Measurements from ENCODE around the gene RALGAPA1.
"Not testable (repeated sequence)": the region's sequence is repeated elsewhere in the genome, so short reads cannot be mapped to it uniquely, and the experiment has no call there.

The RALGAPA1 gene

GRCh38 chr14:35617500-35617899, 191.6 kb downstream of the RALGAPA1 start:
- Mint-ChIP-seq H3K36me3 (peaks cover 49% of the 10 kb centered on the region), H3K9me3 (ENCODE audit: low read depth) (no peaks in the 10 kb centered on the region), H3K27ac (no peak overlapping the region), H3K27me3 (no peaks in the 10 kb centered on the region), H3K4me1 (ENCODE audit: low read depth) (peaks cover 1% of the 10 kb centered on the region), H3K4me3 (no peak overlapping the region)

GRCh38 chr14:35607380-35607779, 201.7 kb downstream of the RALGAPA1 start:
- H3K9me3 Mint-ChIP-seq (ENCODE audit: low read depth): no peaks in the 10 kb centered on the region
- no peak overlapping the region for H3K4me3 Mint-ChIP-seq
- no peaks in the 10 kb centered on the region for H3K27me3 Mint-ChIP-seq
- peaks cover 2% of the 10 kb centered on the region for H3K4me1 Mint-ChIP-seq (ENCODE audit: low read depth)
- peaks cover 47% of the 10 kb centered on the region for H3K36me3 Mint-ChIP-seq
- H3K27ac Mint-ChIP-seq: no peak overlapping the region

- peaks cover 7% of the 10 kb centered on the region for H3K9me3 Mint-ChIP-seq (ENCODE audit: low read depth)
- H3K27ac Mint-ChIP-seq: no peak overlapping the region
- no peaks in the 10 kb centered on the region for H3K27me3 Mint-ChIP-seq
- H3K36me3 Mint-ChIP-seq: peaks cover 64% of the 10 kb centered on the region
- H3K4me1 Mint-ChIP-seq (ENCODE audit: low read depth): no peaks in the 10 kb centered on the region
- no peak overlapping the region for H3K4me3 Mint-ChIP-seq
Measured at GRCh38 chr14:35600253-35600652, 208.8 kb downstream of the RALGAPA1 start.

GRCh38 chr14:35594616-35595015, 214.5 kb downstream of the RALGAPA1 start:
- no peaks in the 10 kb centered on the region for H3K27me3 Mint-ChIP-seq
- H3K27ac Mint-ChIP-seq: no peak overlapping the region
- H3K36me3 Mint-ChIP-seq: peaks cover 64% of the 10 kb centered on the region
- H3K4me3 Mint-ChIP-seq: no peak overlapping the region
- no peaks in the 10 kb centered on the region for H3K4me1 Mint-ChIP-seq (ENCODE audit: low read depth)
- H3K9me3 Mint-ChIP-seq (ENCODE audit: low read depth): no peaks in the 10 kb centered on the region

GRCh38 chr14:35587373-35587772, 221.7 kb downstream of the RALGAPA1 start:
- peaks cover 64% of the 10 kb centered on the region for H3K36me3 Mint-ChIP-seq
- H3K27ac Mint-ChIP-seq; H3K4me3 Mint-ChIP-seq; H3K4me1 Mint-ChIP-seq (ENCODE audit: low read depth); H3K9me3 Mint-ChIP-seq (ENCODE audit: low read depth); H3K27me3 Mint-ChIP-seq: not testable (repeated sequence)

GRCh38 chr14:35578639-35579038, 230.5 kb downstream of the RALGAPA1 start:
- H3K4me1 Mint-ChIP-seq (ENCODE audit: low read depth): peaks cover 2% of the 10 kb centered on the region
- no peak overlapping the region for H3K27ac Mint-ChIP-seq
- no peaks in the 10 kb centered on the region for H3K27me3 Mint-ChIP-seq
- H3K9me3 Mint-ChIP-seq (ENCODE audit: low read depth): no peaks in the 10 kb centered on the region
- peaks cover 27% of the 10 kb centered on the region for H3K36me3 Mint-ChIP-seq
- H3K4me3 Mint-ChIP-seq: no peak overlapping the region

- Mint-ChIP-seq H3K27me3 (no peaks in the 10 kb centered on the region), H3K27ac (no peak overlapping the region), H3K4me3 (no peak overlapping the region), H3K4me1 (ENCODE audit: low read depth) (peaks cover 2% of the 10 kb centered on the region), H3K9me3 (ENCODE audit: low read depth) (no peaks in the 10 kb centered on the region), H3K36me3 (peaks cover 22% of the 10 kb centered on the region)
Measured at GRCh38 chr14:35578135-35578534, 231.0 kb downstream of the RALGAPA1 start.

- Mint-ChIP-seq H3K4me3 (no peak overlapping the region), H3K4me1 (ENCODE audit: low read depth) (peaks cover 2% of the 10 kb centered on the region), H3K36me3 (peaks cover 18% of the 10 kb centered on the region), H3K9me3 (ENCODE audit: low read depth) (no peaks in the 10 kb centered on the region), H3K27me3 (no peaks in the 10 kb centered on the region), H3K27ac (no peak overlapping the region)
Measured at GRCh38 chr14:35576856-35577255, 232.2 kb downstream of the RALGAPA1 start.

GRCh38 chr14:35576260-35576659, 232.8 kb downstream of the RALGAPA1 start:
- peaks cover 17% of the 10 kb centered on the region for H3K36me3 Mint-ChIP-seq
- no peak overlapping the region for H3K27ac Mint-ChIP-seq
- H3K27me3 Mint-ChIP-seq: no peaks in the 10 kb centered on the region
- peaks cover 2% of the 10 kb centered on the region for H3K4me1 Mint-ChIP-seq (ENCODE audit: low read depth)
- H3K9me3 Mint-ChIP-seq (ENCODE audit: low read depth): no peaks in the 10 kb centered on the region
- no peak overlapping the region for H3K4me3 Mint-ChIP-seq

- no peak overlapping the region for H3K27ac Mint-ChIP-seq
- H3K9me3 Mint-ChIP-seq (ENCODE audit: low read depth): no peaks in the 10 kb centered on the region
- H3K4me3 Mint-ChIP-seq: no peak overlapping the region
- no peaks in the 10 kb centered on the region for H3K4me1 Mint-ChIP-seq (ENCODE audit: low read depth)
- H3K36me3 Mint-ChIP-seq: peaks cover 15% of the 10 kb centered on the region
- no peaks in the 10 kb centered on the region for H3K27me3 Mint-ChIP-seq
Measured at GRCh38 chr14:35573911-35574310, 235.2 kb downstream of the RALGAPA1 start.

GRCh38 chr14:35571598-35571997, 237.5 kb downstream of the RALGAPA1 start:
- H3K27ac Mint-ChIP-seq: no peak overlapping the region
- H3K4me1 Mint-ChIP-seq (ENCODE audit: low read depth): no peaks in the 10 kb centered on the region
- H3K9me3 Mint-ChIP-seq (ENCODE audit: low read depth): no peaks in the 10 kb centered on the region
- H3K4me3 Mint-ChIP-seq: no peak overlapping the region
- H3K27me3 Mint-ChIP-seq: no peaks in the 10 kb centered on the region
- H3K36me3 Mint-ChIP-seq: peaks cover 19% of the 10 kb centered on the region

- no peaks in the 10 kb centered on the region for H3K27me3 Mint-ChIP-seq
- H3K27ac Mint-ChIP-seq: no peak overlapping the region
- no peaks in the 10 kb centered on the region for H3K9me3 Mint-ChIP-seq (ENCODE audit: low read depth)
- no peaks in the 10 kb centered on the region for H3K4me1 Mint-ChIP-seq (ENCODE audit: low read depth)
- H3K36me3 Mint-ChIP-seq: peaks cover 21% of the 10 kb centered on the region
- H3K4me3 Mint-ChIP-seq: no peak overlapping the region
Measured at GRCh38 chr14:35565871-35566464, 243.1 kb downstream of the RALGAPA1 start.

GRCh38 chr14:35558680-35559079, 250.4 kb downstream of the RALGAPA1 start:
- no peak overlapping the region for H3K4me3 Mint-ChIP-seq
- no peaks in the 10 kb centered on the region for H3K27me3 Mint-ChIP-seq
- H3K4me1 Mint-ChIP-seq (ENCODE audit: low read depth): no peaks in the 10 kb centered on the region
- no peak overlapping the region for H3K27ac Mint-ChIP-seq
- H3K9me3 Mint-ChIP-seq (ENCODE audit: low read depth): no peaks in the 10 kb centered on the region
- peaks cover 17% of the 10 kb centered on the region for H3K36me3 Mint-ChIP-seq

- no peaks in the 10 kb centered on the region for H3K9me3 Mint-ChIP-seq (ENCODE audit: low read depth)
- no peak overlapping the region for H3K4me3 Mint-ChIP-seq
- no peaks in the 10 kb centered on the region for H3K4me1 Mint-ChIP-seq (ENCODE audit: low read depth)
- no peak overlapping the region for H3K27ac Mint-ChIP-seq
- no peaks in the 10 kb centered on the region for H3K27me3 Mint-ChIP-seq
- H3K36me3 Mint-ChIP-seq: peaks cover 12% of the 10 kb centered on the region
Measured at GRCh38 chr14:35557221-35557747, 251.8 kb downstream of the RALGAPA1 start.

- Mint-ChIP-seq H3K27ac (no peak overlapping the region), H3K4me1 (ENCODE audit: low read depth) (no peaks in the 10 kb centered on the region), H3K36me3 (peaks cover 10% of the 10 kb centered on the region), H3K9me3 (ENCODE audit: low read depth) (no peaks in the 10 kb centered on the region), H3K4me3 (no peak overlapping the region), H3K27me3 (no peaks in the 10 kb centered on the region)
Measured at GRCh38 chr14:35556548-35556947, 252.5 kb downstream of the RALGAPA1 start.

GRCh38 chr14:35553808-35554207, 255.3 kb downstream of the RALGAPA1 start:
- H3K9me3 Mint-ChIP-seq (ENCODE audit: low read depth): no peaks in the 10 kb centered on the region
- no peaks in the 10 kb centered on the region for H3K27me3 Mint-ChIP-seq
- H3K27ac Mint-ChIP-seq: no peak overlapping the region
- H3K4me3 Mint-ChIP-seq: no peak overlapping the region
- H3K4me1 Mint-ChIP-seq (ENCODE audit: low read depth): no peaks in the 10 kb centered on the region
- H3K36me3 Mint-ChIP-seq: peaks cover 8% of the 10 kb centered on the region
